Stimulated activated CD4-positive, alpha-beta T cell treated with anti-CD3 and anti-CD28 coated beads, Interleukin-1b, Interleukin-23, amount 100 ng/mL, for 24 hours (primary cell): ENCODE data around the gene RILPL2.
A peak's percentile ranks its signal among the peaks of the same experiment; 100 is the strongest.
"Not testable (repeated sequence)": the region's sequence is repeated elsewhere in the genome, so short reads cannot be mapped to it uniquely, and the experiment has no call there.

Experiments
- DNase-seq, 4 experiments: peaks; one replicate each; pipeline ENCODE4 v3.0.0-alpha.2; 2020; ENCODE audit warnings: low read depth in 4 of 4, low spot score in 1 of 4

The RILPL2 gene

GRCh38 chr12:123436017-123436964 lies at the start of gene RILPL2:
Gene RILPL2 (minus strand): TSS chr12:123436684. CDS start chr12:123436420, 264 bp downstream.
- DNase-seq, result peak; percentile 74 to 93 (median 83)

GRCh38 chr12:123485756-123486155 lies 49.3 kb upstream of the RILPL2 start:
- DNase-seq, result no peak

GRCh38 chr12:123483602-123484248 lies 47.2 kb upstream of the RILPL2 start:
- DNase-seq, result no peak

GRCh38 chr12:123482876-123483275 lies 46.4 kb upstream of the RILPL2 start:
- DNase-seq, result no peak

- not testable (repeated sequence) for DNase-seq
Measured at GRCh38 chr12:123481251-123481650, 44.8 kb upstream of the RILPL2 start.

- DNase-seq, result no peak
Measured at GRCh38 chr12:123479442-123480180, 43.1 kb upstream of the RILPL2 start.

- DNase-seq, result no peak
Measured at GRCh38 chr12:123478762-123479161, 42.3 kb upstream of the RILPL2 start.

- DNase-seq, result no peak
Measured at GRCh38 chr12:123478069-123478468, 41.6 kb upstream of the RILPL2 start.

- DNase-seq, result no peak
Measured at GRCh38 chr12:123475246-123475703, 38.8 kb upstream of the RILPL2 start.

GRCh38 chr12:123474485-123475245 lies 38.2 kb upstream of the RILPL2 start:
- DNase-seq, result no peak

- DNase-seq, result no peak
Measured at GRCh38 chr12:123472438-123472849, 36.0 kb upstream of the RILPL2 start.

- no peak for DNase-seq
Measured at GRCh38 chr12:123471374-123472068, 35.0 kb upstream of the RILPL2 start.

GRCh38 chr12:123469978-123470377 lies 33.5 kb upstream of the RILPL2 start:
- no peak for DNase-seq

GRCh38 chr12:123468786-123469185 lies 32.3 kb upstream of the RILPL2 start:
- no peak for DNase-seq

- DNase-seq, result no peak
Measured at GRCh38 chr12:123465084-123465483, 28.6 kb upstream of the RILPL2 start.

GRCh38 chr12:123463174-123463573 lies 26.7 kb upstream of the RILPL2 start:
- not testable (repeated sequence) for DNase-seq

- peak; percentile 52 to 76 (median 63) for DNase-seq
Measured at GRCh38 chr12:123457980-123458779, 21.7 kb upstream of the RILPL2 start, which contains the start of gene SNRNP35. Gene SNRNP35 (plus strand): TSS chr12:123458139. CDS start chr12:123465541, 7,402 bp downstream.

- DNase-seq, result no peak
Measured at GRCh38 chr12:123453165-123453564, 16.7 kb upstream of the RILPL2 start.

- not testable (repeated sequence) for DNase-seq
Measured at GRCh38 chr12:123452276-123452550, 15.7 kb upstream of the RILPL2 start.
